H1 (cell line): ENCODE measurements around the gene DNAJB8. TPM values are rescaled to one million over a fixed set of nuclear protein-coding genes. Genes with fewer than 3 reads are reported as not detected.
A peak's percentile ranks its signal among the peaks of the same experiment; 100 is the strongest.

Experiments used
- CTCF ChIA-PET: fragments of 300-600 bp; sonication (Branson Sonifier 250); formaldehyde crosslinking; loops from one replicate; lab custom pipeline; 2021; ENCODE audit not compliant: partially characterized antibody; lab: Charles Lee
- POLR2A ChIA-PET: fragments of 300-600 bp; sonication (Branson Sonifier 250); formaldehyde crosslinking; loops from one replicate; lab custom pipeline; 2021; ENCODE audit warnings: inconsistent platforms; ENCODE audit not compliant: partially characterized antibody; lab: Charles Lee
- DNase-seq, 2 experiments: peaks; one replicate each; pipeline versions ENCODE4 v3.0.0 to v3.0.0-alpha.2; 2010 to 2022; ENCODE audit warnings: low spot score in 2 of 2, low read depth in 1 of 2, mixed read lengths in 1 of 2
- FAIRE-seq: peaks from 2 replicates; lab custom pipeline; 2011; peaks lifted over from hg19 to GRCh38; lab: Jason Lieb, UNC
- H2AFZ ChIP-seq: 2 replicates; pipeline ENCODE4 v1.8.1; 2012; ENCODE audit warnings: low read length, inconsistent platforms
- H2AK5ac ChIP-seq: 2 replicates; pipeline ENCODE4 v1.6.1; 2013; ENCODE audit warnings: low read depth, low read length
- H2BK120ac ChIP-seq: replicated peaks from 2 replicates; pipeline ENCODE3; 2013; ENCODE audit warnings: low read depth, low read length, inconsistent platforms
- H2BK12ac ChIP-seq: 2 replicates; pipeline ENCODE4 v1.6.1; 2013; ENCODE audit warnings: low read depth, low read length
- H2BK15ac ChIP-seq: 2 replicates; pipeline ENCODE4 v1.6.1; 2013; ENCODE audit warnings: low read length
- H2BK20ac ChIP-seq: 2 replicates; pipeline ENCODE4 v1.6.1; 2013; ENCODE audit warnings: low read length
- H2BK5ac ChIP-seq: 2 replicates; pipeline ENCODE4 v1.6.1; 2013; ENCODE audit warnings: low read depth, low read length
- H3K14ac ChIP-seq: 2 replicates; pipeline ENCODE4 v1.6.1; 2013; ENCODE audit warnings: inconsistent platforms; ENCODE audit not compliant: insufficient read length
- H3K18ac ChIP-seq: 2 replicates; pipeline ENCODE4 v1.6.1; 2013; ENCODE audit warnings: low read length; ENCODE audit errors: extremely low read depth
- H3K23ac ChIP-seq: 2 replicates; pipeline ENCODE4 v1.6.1; 2013; ENCODE audit warnings: inconsistent platforms; ENCODE audit not compliant: insufficient read length
- H3K23me2 ChIP-seq: 2 replicates; pipeline ENCODE4 v1.6.1; 2013; ENCODE audit warnings: low read depth, low read length
- H3K27ac ChIP-seq: 2 replicates; pipeline ENCODE4 v1.6.1; 2011; ENCODE audit warnings: low read depth, low read length, inconsistent platforms
- H3K27me3 ChIP-seq, 4 experiments: replicated peaks in 1 of 4; 1 replicate in 1 of 4; 2 replicates in 3 of 4; pipeline versions ENCODE4 v1.6.1 to v1.8.1; 2011 to 2013; ENCODE audit warnings: low read length in 3 of 4, mild to moderate bottlenecking in 3 of 4, inconsistent platforms in 2 of 4, mixed read lengths in 2 of 4, moderate library complexity in 1 of 4; ENCODE audit not compliant: control insufficient read depth in 3 of 4, insufficient read depth in 3 of 4; ENCODE audit errors: extremely low read depth in 1 of 4
- H3K36me3 ChIP-seq, 4 experiments: 2 replicates each; pipeline versions ENCODE4 v1.6.1 to v1.8.1; 2011 to 2013; ENCODE audit warnings: mild to moderate bottlenecking in 4 of 4, low read length in 3 of 4, moderate library complexity in 2 of 4, control low read depth in 1 of 4, inconsistent platforms in 1 of 4; ENCODE audit not compliant: insufficient read depth in 4 of 4, control insufficient read depth in 2 of 4
- H3K4ac ChIP-seq: replicated peaks from 2 replicates; pipeline ENCODE3; 2013; ENCODE audit warnings: low read length, low read depth, mixed read lengths, inconsistent platforms; ENCODE audit not compliant: insufficient read length
- H3K4me1 ChIP-seq, 4 experiments: replicated peaks in 1 of 4; 1 replicate in 1 of 4; 2 replicates in 3 of 4; pipeline versions ENCODE4 v1.6.1 to v1.8.1; 2011 to 2013; ENCODE audit warnings: low read length in 3 of 4, inconsistent platforms in 2 of 4, mixed read lengths in 1 of 4; ENCODE audit not compliant: insufficient read depth in 4 of 4, control insufficient read depth in 3 of 4
- H3K4me2 ChIP-seq, 2 experiments: 2 replicates each; pipeline versions ENCODE4 v1.6.1 to v1.8.1; 2011 to 2013; ENCODE audit warnings: low read depth in 2 of 2, low read length in 2 of 2, control low read depth in 1 of 2, inconsistent platforms in 1 of 2, mild to moderate bottlenecking in 1 of 2; ENCODE audit not compliant: insufficient read depth in 1 of 2
- H3K4me3 ChIP-seq, 4 experiments: fragments of 200-600, 300-600 bp in 1 of 4; sonication (generic), shearing (Covaris generic), sonication (Bioruptor Twin) in 1 of 4; 2 replicates each; pipeline versions ENCODE4 v1.5.1 to v1.8.1; 2011 to 2016; ENCODE audit warnings: low read length in 4 of 4, low read depth in 3 of 4, control low read depth in 2 of 4, inconsistent platforms in 2 of 4, mild to moderate bottlenecking in 2 of 4, mixed read lengths in 1 of 4, moderate library complexity in 1 of 4; ENCODE audit not compliant: insufficient read depth in 2 of 4; ENCODE audit errors: extremely low read depth in 1 of 4
- H3K56ac ChIP-seq: replicated peaks from 2 replicates; pipeline ENCODE3; 2013; ENCODE audit warnings: low read depth, mild to moderate bottlenecking, mixed read lengths, low read length, inconsistent platforms; ENCODE audit not compliant: insufficient read length
- H3K79me1 ChIP-seq: 2 replicates; pipeline ENCODE4 v1.6.1; 2013; ENCODE audit warnings: low read depth, low read length, control low read depth
- H3K79me2 ChIP-seq, 2 experiments: 2 replicates each; pipeline versions ENCODE4 v1.6.1 to v1.8.1; 2012 to 2013; ENCODE audit warnings: low read length in 2 of 2, mild to moderate bottlenecking in 2 of 2, inconsistent platforms in 1 of 2; ENCODE audit not compliant: insufficient read depth in 2 of 2, control insufficient read depth in 1 of 2
- H3K9ac ChIP-seq, 4 experiments: replicated peaks in 1 of 4; 1 replicate in 1 of 4; 2 replicates in 3 of 4; pipeline versions ENCODE4 v1.6.1 to v1.8.1; 2011 to 2013; ENCODE audit warnings: low read depth in 3 of 4, low read length in 3 of 4, control low read depth in 2 of 4, mild to moderate bottlenecking in 2 of 4, moderate library complexity in 2 of 4, inconsistent platforms in 1 of 4; ENCODE audit errors: extremely low read depth in 1 of 4
- H3K9me3 ChIP-seq, 2 experiments: 2 replicates each; pipeline versions ENCODE4 v1.6.1 to v1.8.1; 2012 to 2013; ENCODE audit warnings: mild to moderate bottlenecking in 2 of 2, moderate library complexity in 2 of 2, control low read depth in 1 of 2, inconsistent platforms in 1 of 2, low read depth in 1 of 2, low read length in 1 of 2, mixed read lengths in 1 of 2; ENCODE audit not compliant: insufficient read depth in 2 of 2
- H4K20me1 ChIP-seq, 2 experiments: replicated peaks in 1 of 2; 2 replicates each; pipeline versions ENCODE3 to v1.8.1; 2011 to 2013; ENCODE audit warnings: inconsistent platforms in 2 of 2, low read length in 2 of 2, mild to moderate bottlenecking in 1 of 2; ENCODE audit not compliant: insufficient read depth in 2 of 2, control insufficient read depth in 1 of 2
- H4K5ac ChIP-seq: 2 replicates; pipeline ENCODE4 v1.6.1; 2013; ENCODE audit warnings: low read length, low read depth, mixed read lengths, inconsistent platforms; ENCODE audit not compliant: insufficient read length
- H4K8ac ChIP-seq: 2 replicates; pipeline ENCODE4 v1.8.0; 2013; ENCODE audit warnings: mild to moderate bottlenecking, moderate library complexity, low read length, inconsistent platforms; ENCODE audit not compliant: insufficient read depth; ENCODE audit errors: extremely low read depth
- H4K91ac ChIP-seq: replicated peaks from 2 replicates; pipeline ENCODE3; 2013; ENCODE audit warnings: low read length, mixed read lengths, inconsistent platforms; ENCODE audit not compliant: insufficient read length
- CEBPB ChIP-seq: IDR thresholded peaks from 2 replicates; pipeline ENCODE4 v1.6.1; 2012; ENCODE audit warnings: low read depth, low read length
- CHD2 ChIP-seq: IDR thresholded peaks from 2 replicates; pipeline ENCODE4 v1.6.1; 2012; ENCODE audit warnings: low read length, improper control_type of control experiment
- CTBP2 ChIP-seq: IDR thresholded peaks from 2 replicates; pipeline ENCODE4 v1.7.0; 2011; ENCODE audit warnings: borderline replicate concordance, mild to moderate bottlenecking, moderate library complexity, mixed read lengths, low read length; ENCODE audit not compliant: insufficient read depth, insufficient read length
- GABPA ChIP-seq: IDR thresholded peaks from 2 replicates; pipeline ENCODE4 v1.6.1; 2011; ENCODE audit warnings: mild to moderate bottlenecking, low read length, moderate library complexity, borderline replicate concordance; ENCODE audit not compliant: insufficient read depth
- GTF2F1 ChIP-seq: IDR thresholded peaks from 2 replicates; pipeline ENCODE4 v1.6.1; 2012; ENCODE audit warnings: low read depth, low read length, improper control_type of control experiment, borderline replicate concordance
- JUN ChIP-seq: IDR thresholded peaks from 2 replicates; pipeline ENCODE4 v1.6.1; 2011; ENCODE audit warnings: low read depth, mild to moderate bottlenecking, improper control_type of control experiment, low read length
- KDM1A ChIP-seq: fragments of 200-600, 300-600 bp; sonication (generic); IDR thresholded peaks from 2 replicates; pipeline ENCODE4 v1.7.1; 2016; ENCODE audit warnings: mild to moderate bottlenecking, low read length, borderline replicate concordance
- KDM5A ChIP-seq: fragments of 200-600 bp; IDR thresholded peaks from 2 replicates; pipeline ENCODE4 v1.7.1; 2012; ENCODE audit warnings: mild to moderate bottlenecking, low read length, inconsistent platforms, mixed read lengths
- MAFK ChIP-seq: IDR thresholded peaks from 2 replicates; pipeline ENCODE4 v1.6.1; 2012; ENCODE audit warnings: low read depth, mild to moderate bottlenecking, improper control_type of control experiment, low read length
- NANOG ChIP-seq: IDR thresholded peaks from 2 replicates; pipeline ENCODE4 v1.6.1; 2011; ENCODE audit warnings: low read length, low read depth, mild to moderate bottlenecking, inconsistent platforms; ENCODE audit not compliant: insufficient read depth, poor library complexity, severe bottlenecking
- SIN3A ChIP-seq, 2 experiments: IDR thresholded peaks in 1 of 2; conservative IDR thresholded peaks in 1 of 2; 2 replicates each; pipeline ENCODE4 v1.6.1; 2011 to 2012; ENCODE audit warnings: low read length in 2 of 2, improper control_type of control experiment in 1 of 2, low read depth in 1 of 2, mild to moderate bottlenecking in 1 of 2
- SIX5 ChIP-seq: IDR thresholded peaks from 2 replicates; pipeline ENCODE4 v1.6.1; 2011; ENCODE audit warnings: mild to moderate bottlenecking, low read depth, low read length
- SUZ12 ChIP-seq: fragments of 200-600 bp; sonication (generic); IDR thresholded peaks from 2 replicates; pipeline ENCODE4 v1.6.1; 2012; ENCODE audit warnings: mild to moderate bottlenecking, inconsistent platforms, low read length, moderate library complexity, mixed read lengths
- TCF12 ChIP-seq: IDR thresholded peaks from 2 replicates; pipeline ENCODE4 v1.6.1; 2011; ENCODE audit warnings: low read depth, mild to moderate bottlenecking, low read length
- WGBS, 2 experiments: shearing (Covaris generic) in 1 of 2; methylation state at CpG; one replicate each; pipeline versions ENCODE4 v1.1.6 to v1.1.7; 2013 to 2015; ENCODE audit warnings: low lambda C conversion rate in 2 of 2, mixed read lengths in 2 of 2, inconsistent platforms in 1 of 2, low coverage in 1 of 2, missing lambda C conversion rate in 1 of 2; ENCODE audit not compliant: insufficient replicate concordance in 2 of 2, insufficient coverage in 1 of 2, insufficient read length in 1 of 2; ENCODE audit errors: extremely low coverage in 1 of 2, missing lambda C conversion rate in 1 of 2; 5-methylcytosine and 5-hydroxymethylcytosine counted together
- polyA plus RNA-seq, 7 experiments: library from polyadenylated mRNA; depleted of rRNA in 3 of 7; stranded (reverse) in 5 of 7; unstranded in 2 of 7; fragments of >200 nt in 5 of 7; fragments of 200-250 nt in 2 of 7; gene quantifications; 1 replicate in 5 of 7; 2 replicates in 1 of 7; 4 replicates in 1 of 7; pipeline versions ENCODE4 v1.2.1 to v1.2.3, GENCODE V29; 2011 to 2013; ENCODE audit warnings: missing spikeins in 2 of 7, mixed read lengths in 2 of 7
- total RNA-seq: library from RNA; stranded (reverse); fragmentation: NEBNext Ultra II Directional; extraction: Animal tissue kit (Norgen Biotek cat#: 25700); gene quantifications from 2 replicates; pipeline ENCODE4 v1.2.1, GENCODE V29; 2021

DNAJB8 gene
- total and polyA plus RNA-seq, 2 of the 8 experiments (the other 6 are each of a cell fraction or from before 2014, with no cell fraction given), result not detected

DNA sequence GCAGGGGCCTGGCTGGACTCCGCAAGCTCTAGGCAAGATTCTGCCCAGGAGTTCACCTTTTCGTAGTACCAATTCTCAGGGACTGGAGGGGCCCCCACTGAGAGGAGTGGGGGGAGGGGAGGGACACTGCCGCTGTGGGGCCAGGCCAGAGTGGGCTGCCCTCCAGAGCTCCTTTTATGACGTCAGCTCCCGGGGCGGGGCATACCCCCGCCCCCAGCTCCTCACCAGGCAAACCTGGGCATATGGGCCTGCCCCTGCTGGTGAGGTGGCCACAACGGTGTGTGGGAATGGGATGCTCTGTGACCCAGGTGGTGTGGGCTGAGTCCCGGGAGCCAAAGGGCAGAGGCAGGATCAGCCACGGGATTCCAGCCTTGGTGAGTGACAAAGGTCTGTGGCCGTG, 3.3 kb downstream of the DNAJB8 start:
- no peak overlapping the region for H2BK20ac ChIP-seq
- H3K4me3 ChIP-seq, result no peak overlapping the region
- no peak overlapping the region for H4K91ac ChIP-seq
- H3K9me3 ChIP-seq, result no peaks in the 10 kb centered on the region
- no peak overlapping the region for H3K4ac ChIP-seq
- H3K4me2 ChIP-seq, result no peak overlapping the region
- H3K27me3 ChIP-seq, result peaks cover 0 to 11% (median 8%) of the 10 kb centered on the region in 4 experiments; a peak in 3 of 7 replicates
- no peak overlapping the region for H3K9ac ChIP-seq
- H4K8ac ChIP-seq, result peak overlapping the region; percentile 37; the same call in 1 of the 2 replicates
- no peak overlapping the region; the same call in 1 of the 2 replicates for H3K18ac ChIP-seq
- H3K14ac ChIP-seq, result no peak overlapping the region
- H2BK120ac ChIP-seq, result no peak overlapping the region
- no peak overlapping the region for H2BK15ac ChIP-seq
- H4K20me1 ChIP-seq, result peaks cover 0 to 4% of the 10 kb centered on the region in 2 experiments
- no peak overlapping the region for H3K56ac ChIP-seq
- 86% methylated on average over 10 of the region's 11 CpGs; no CpG with 5 or more reads in 1 of the 2 experiments for WGBS, 2 experiments
- H3K36me3 ChIP-seq, result no peaks in the 10 kb centered on the region
- H2BK5ac ChIP-seq, result no peak overlapping the region
- ChIA-PET CTCF (interaction anchor here (1.0 to 12.7 kb wide), 15 partner anchors 9 to 122 kb away, joined by 3 to 135 read pairs (median 6); no protein-coding TSS in a partner anchor), POLR2A (interaction anchor here (1.7 kb wide), 1 partner anchor 18 kb away, joined by 6 read pairs; no protein-coding TSS in a partner anchor)
- H3K23ac ChIP-seq, result no peak overlapping the region
- peaks cover 0 to 2% (median 0%) of the 10 kb centered on the region in 4 experiments; a peak in 2 of 7 replicates for H3K4me1 ChIP-seq
- no peak for DNase-seq
- no peak overlapping the region for H4K5ac ChIP-seq
- 0 out of 2 replicates have a peak overlapping the region, but pooled peaks have one; percentile 6 for H2AK5ac ChIP-seq
- no peaks in the 10 kb centered on the region for H3K79me1 ChIP-seq
- H3K27ac ChIP-seq, result no peak overlapping the region
- H3K23me2 ChIP-seq, result no peaks in the 10 kb centered on the region; the same call in 1 of the 2 replicates
- H2AFZ ChIP-seq, result no peak overlapping the region
- no peak overlapping the region for H2BK12ac ChIP-seq
- no peaks in the 10 kb centered on the region for H3K79me2 ChIP-seq
- FAIRE-seq, result no peak
- no peak for TF ChIP-seq GABPA
- no peak for TF ChIP-seq JUN
- TF ChIP-seq SUZ12, result no peak
- TF ChIP-seq CHD2, result no peak
- no peak for TF ChIP-seq KDM5A
- TF ChIP-seq SIN3A (conservative IDR thresholded peaks at IDR 0.05 in 1 of 2, IDR thresholded peaks at IDR 0.05 in 1 of 2; ENCODE audit: low read depth in 1 of 2, low read length in 2 of 2), result no peak
- no peak for TF ChIP-seq TCF12
- no peak for TF ChIP-seq MAFK
- TF ChIP-seq CTBP2, result no peak
- no peak for TF ChIP-seq GTF2F1
- no peak for TF ChIP-seq NANOG
- TF ChIP-seq SIX5, result no peak
- no peak for TF ChIP-seq CEBPB
- no peak for TF ChIP-seq KDM1A
